GM19193 (cell line): ENCODE measurements around the gene PSMD3.

Experiments
- POLR2A ChIP-seq: IDR thresholded peaks from 4 replicates; pipeline ENCODE4 v1.6.1; 2011; ENCODE audit not compliant: insufficient read depth, insufficient read length; ENCODE audit errors: extremely low read depth

Gene PSMD3

GRCh38 chr17:39972271-39972670 is 8.3 kb upstream of the PSMD3 start:
- TF ChIP-seq POLR2A: no peak

- TF ChIP-seq POLR2A: no peak
These were observed 7.1 kb upstream of the PSMD3 start for GRCh38 chr17:39973496-39973895.

- TF ChIP-seq POLR2A: no peak
These were observed 6.2 kb upstream of the PSMD3 start for GRCh38 chr17:39974433-39974832.

- no peak for TF ChIP-seq POLR2A
These were observed 4.8 kb upstream of the PSMD3 start for GRCh38 chr17:39975801-39976200.

- no peak for TF ChIP-seq POLR2A
These were observed 1.5 kb upstream of the PSMD3 start for GRCh38 chr17:39979016-39979670.

GRCh38 chr17:39979893-39980350 is 685 bp upstream of the PSMD3 start:
- no peak for TF ChIP-seq POLR2A

GRCh38 chr17:39981207-39981741 is 667 bp downstream of the PSMD3 start:
- no peak for TF ChIP-seq POLR2A

GRCh38 chr17:39981766-39982375 is 1.3 kb downstream of the PSMD3 start:
- no peak for TF ChIP-seq POLR2A

- no peak for TF ChIP-seq POLR2A
These were observed 7.7 kb downstream of the PSMD3 start for GRCh38 chr17:39988206-39988810.

GRCh38 chr17:39994448-39994847 is 13.8 kb downstream of the PSMD3 start:
- TF ChIP-seq POLR2A: no peak

GRCh38 chr17:39995438-39995837 is 14.8 kb downstream of the PSMD3 start:
- TF ChIP-seq POLR2A: no peak

GRCh38 chr17:39996162-39996561 is 15.6 kb downstream of the PSMD3 start:
- no peak for TF ChIP-seq POLR2A

GRCh38 chr17:39996800-39997199 is 16.2 kb downstream of the PSMD3 start:
- TF ChIP-seq POLR2A: no peak

GRCh38 chr17:39997543-39997942 is 16.9 kb downstream of the PSMD3 start:
- TF ChIP-seq POLR2A: no peak

GRCh38 chr17:39999067-39999466 is 18.5 kb downstream of the PSMD3 start:
- no peak for TF ChIP-seq POLR2A

- TF ChIP-seq POLR2A: no peak
These were observed 19.6 kb downstream of the PSMD3 start for GRCh38 chr17:40000161-40000560.
